PC-3 (cell line): ENCODE measurements around the gene STEAP2.

Experiments
- CTCF ChIP-seq: fragments of 300-600 bp; sonication (generic); conservative IDR thresholded peaks from 2 replicates; pipeline ENCODE4 v1.5.1; 2017; ENCODE audit warnings: antibody characterized with exemption, low read depth, mild to moderate bottlenecking, low read length
- EZH2 ChIP-seq: fragments of 300-600 bp; sonication (generic); IDR thresholded peaks from one replicate; pipeline ENCODE4 v1.6.1; 2017; ENCODE audit warnings: antibody characterized with exemption, mild to moderate bottlenecking, low read length; ENCODE audit not compliant: unreplicated experiment
- EZH2phosphoT487 ChIP-seq: fragments of 300-600 bp; sonication (generic); IDR thresholded peaks from 2 replicates; pipeline ENCODE4 v1.6.1; 2018; ENCODE audit warnings: mild to moderate bottlenecking, antibody characterized with exemption, low read length, borderline replicate concordance

DNA sequence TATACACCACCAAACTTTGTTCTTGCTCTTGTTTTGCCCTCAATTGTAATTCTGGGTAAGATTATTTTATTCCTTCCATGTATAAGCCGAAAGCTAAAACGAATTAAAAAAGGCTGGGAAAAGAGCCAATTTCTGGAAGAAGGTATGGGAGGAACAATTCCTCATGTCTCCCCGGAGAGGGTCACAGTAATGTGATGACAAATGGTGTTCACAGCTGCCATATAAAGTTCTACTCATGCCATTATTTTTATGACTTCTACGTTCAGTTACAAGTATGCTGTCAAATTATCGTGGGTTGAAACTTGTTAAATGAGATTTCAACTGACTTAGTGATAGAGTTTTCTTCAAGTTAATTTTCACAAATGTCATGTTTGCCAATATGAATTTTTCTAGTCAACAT, 20.9 kb downstream of the STEAP2 start:
- no peak for TF ChIP-seq CTCF
- no peak for TF ChIP-seq EZH2phosphoT487
- TF ChIP-seq EZH2 = no peak
